LNCaP clone FGC (cell line): ENCODE results near the gene ELOVL7.
"Not testable (repeated sequence)": the region's sequence is repeated elsewhere in the genome, so short reads cannot be mapped to it uniquely, and the experiment has no call there.

Experiments used
- DNase-seq: peaks from one replicate; pipeline ENCODE4 v3.0.0-alpha.2; 2011; ENCODE audit warnings: low read depth
- H3K4me3 ChIP-seq: 2 replicates; pipeline ENCODE4 v1.5.1; 2011; ENCODE audit warnings: mild to moderate bottlenecking, low read depth, low read length, control low read depth
- CTCF ChIP-seq: IDR thresholded peaks from 2 replicates; pipeline ENCODE4 v1.5.1; 2012; ENCODE audit warnings: mild to moderate bottlenecking; ENCODE audit not compliant: control insufficient read depth, insufficient read depth; ENCODE audit errors: extremely low read depth

Gene ELOVL7

DNA sequence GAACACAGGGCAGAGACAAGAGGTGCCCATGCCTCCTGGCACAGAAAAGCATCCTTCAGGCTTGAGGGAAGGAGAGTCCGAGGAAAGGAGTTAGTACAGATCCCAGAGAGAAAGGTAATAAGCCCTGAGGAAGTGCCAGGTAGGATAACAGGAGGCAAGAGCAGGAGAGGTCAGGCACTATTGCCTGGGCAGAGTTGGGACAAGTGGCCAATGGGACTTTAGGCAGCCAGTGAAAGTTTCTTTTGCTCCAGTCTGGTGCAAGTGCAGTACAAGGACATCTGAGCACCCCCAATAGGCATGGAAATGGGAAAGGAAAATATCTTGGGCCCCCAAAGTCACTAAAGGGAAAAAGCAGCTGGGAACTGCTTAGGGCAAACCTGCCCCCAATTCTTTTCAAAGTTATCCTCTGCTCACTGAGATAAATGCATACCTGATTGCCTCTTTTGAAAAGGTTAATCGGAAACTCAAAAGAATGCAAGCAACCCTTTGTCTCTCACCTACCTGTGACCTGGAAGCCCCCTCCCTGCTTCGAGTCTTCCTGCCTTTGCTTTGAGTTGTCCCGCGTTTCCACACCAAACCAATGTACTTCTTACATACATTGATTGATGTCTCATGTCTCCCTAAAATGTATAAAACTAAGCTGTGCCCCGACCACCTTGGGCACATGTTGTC is 46.5 kb downstream of the ELOVL7 start:
- TF ChIP-seq CTCF: no peak

GRCh38 chr5:60795424-60795950 is 48.6 kb downstream of the ELOVL7 start:
- not testable (repeated sequence) for DNase-seq, H3K4me3 ChIP-seq

More for the DNA sequence above, 46.5 kb downstream of the ELOVL7 start:
- DNase-seq: no peak
- no peak overlapping the region for H3K4me3 ChIP-seq

DNA sequence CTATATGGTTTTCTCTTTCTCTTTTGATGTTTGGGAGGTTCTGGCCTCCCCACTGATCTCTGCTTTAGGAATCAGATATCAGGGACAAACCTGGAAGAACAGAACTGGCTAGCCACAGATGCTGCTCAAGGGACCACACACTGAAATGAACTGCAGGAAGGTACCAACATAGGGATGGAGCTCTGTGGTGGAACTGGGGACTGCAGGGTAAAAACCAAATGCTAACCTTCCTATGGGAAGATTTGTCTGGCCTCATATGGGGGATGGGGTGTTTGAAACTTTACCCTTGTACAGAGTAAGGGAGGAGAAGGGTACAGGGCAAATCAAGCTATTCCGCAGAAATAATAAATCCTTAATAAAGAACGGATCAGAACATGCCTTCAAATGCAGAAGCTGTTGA is 49.4 kb downstream of the ELOVL7 start:
- no peak for DNase-seq
- H3K4me3 ChIP-seq: no peak overlapping the region
- TF ChIP-seq CTCF: no peak

DNA sequence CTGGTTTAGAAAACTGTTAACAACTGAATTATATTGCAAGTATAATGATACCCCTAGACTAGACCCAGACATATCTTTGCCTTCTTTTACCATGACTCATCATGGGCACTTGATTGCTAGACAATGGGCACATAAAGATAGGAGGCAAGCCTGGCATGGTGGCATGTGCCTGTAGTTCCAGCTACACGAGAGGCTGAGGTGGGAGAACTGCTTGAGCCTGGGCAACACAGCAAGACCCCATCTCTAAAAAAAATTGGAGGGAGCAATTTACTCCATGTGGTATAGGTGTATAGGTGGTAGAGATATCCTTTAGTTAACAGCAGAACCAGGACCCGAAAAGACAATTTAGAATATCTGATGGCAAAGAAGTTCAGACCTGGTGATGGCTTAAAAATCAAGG is 51.6 kb downstream of the ELOVL7 start:
- no peak for TF ChIP-seq CTCF
- no peak for DNase-seq
- no peak overlapping the region for H3K4me3 ChIP-seq

DNA sequence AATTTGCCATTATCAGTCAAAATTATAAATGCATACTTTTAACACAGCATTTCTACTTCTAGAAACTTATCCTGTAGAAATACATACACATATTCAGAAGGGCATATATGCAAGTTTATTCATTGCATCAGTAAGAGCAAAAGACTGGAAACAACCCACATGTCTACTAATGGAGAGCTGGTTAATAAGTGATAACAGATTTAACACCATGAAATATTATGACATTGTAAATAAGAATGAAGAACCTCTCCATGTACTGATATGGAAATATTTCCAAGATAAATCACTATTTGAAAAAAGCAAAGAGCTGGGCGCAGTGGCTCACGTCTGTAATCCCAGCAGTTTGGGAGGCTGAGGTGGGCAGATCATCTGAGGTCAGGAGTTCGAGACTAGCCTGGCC is 54.5 kb downstream of the ELOVL7 start:
- no peak overlapping the region for H3K4me3 ChIP-seq
- no peak for TF ChIP-seq CTCF
- no peak for DNase-seq

- no peak overlapping the region for H3K4me3 ChIP-seq
- DNase-seq: no peak
- no peak for TF ChIP-seq CTCF
These were observed 55.1 kb downstream of the ELOVL7 start for GRCh38 chr5:60788863-60789513.

DNA sequence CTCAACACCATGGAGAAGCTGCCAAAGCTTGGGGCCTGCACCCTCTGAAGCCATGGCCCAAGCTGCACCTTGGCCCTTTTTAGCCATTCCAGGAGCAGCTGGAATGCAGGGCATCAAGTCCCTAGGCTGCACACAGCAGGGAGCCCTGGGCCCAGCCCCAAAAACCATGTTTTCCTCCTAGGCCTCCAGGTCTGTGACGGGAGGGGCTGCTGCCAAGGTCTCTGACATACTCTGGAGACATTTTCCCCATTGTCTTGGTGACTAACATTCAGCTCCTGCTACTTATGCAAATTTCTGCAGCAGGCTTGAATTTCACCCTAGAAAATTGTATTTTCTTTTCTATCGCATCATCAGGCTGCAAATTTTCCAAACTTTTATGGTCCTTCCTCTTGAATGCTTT is 64.6 kb downstream of the ELOVL7 start:
- no peak overlapping the region for H3K4me3 ChIP-seq
- DNase-seq: no peak
- TF ChIP-seq CTCF: no peak
